Activated CD8-positive, alpha-beta T cell treated with anti-CD3 and anti-CD28 coated beads for 36 hours (primary cell): ENCODE measurements around the gene MYO1B. TPM values are rescaled to one million over a fixed set of nuclear protein-coding genes. Genes with fewer than 3 reads are reported as not detected.
"Not testable (repeated sequence)": the region's sequence is repeated elsewhere in the genome, so short reads cannot be mapped to it uniquely, and the experiment has no call there.

Experiments
- ATAC-seq: fragments of 200-7000 bp; cut with Tn5 transposase; one replicate; pipeline ENCODE4 v1.10.0; 2021; ENCODE audit warnings: mild to moderate bottlenecking, moderate library complexity
- CTCF ChIA-PET: fragments of 350-600 bp; sonication (Branson Sonifier 250); formaldehyde crosslinking; loops from one replicate; lab custom pipeline; 2021; ENCODE audit warnings: antibody characterized with exemption; lab: Charles Lee
- POLR2A ChIA-PET: fragments of 350-600 bp; sonication (Branson Sonifier 250); formaldehyde crosslinking; loops from one replicate; lab custom pipeline; 2021; ENCODE audit warnings: antibody characterized with exemption; lab: Charles Lee
- DNase-seq: peaks from one replicate; pipeline ENCODE4 v3.0.0-alpha.2; 2020
- H3K27ac Mint-ChIP-seq: one replicate; pipeline ENCODE4 v1.8.0; 2021; ENCODE audit warnings: mild to moderate bottlenecking, mixed read lengths
- H3K27me3 Mint-ChIP-seq: one replicate; pipeline ENCODE4 v1.8.0; 2021; ENCODE audit warnings: mixed read lengths
- H3K36me3 Mint-ChIP-seq: one replicate; pipeline ENCODE4 v1.8.0; 2021; ENCODE audit warnings: low read depth, mixed read lengths
- H3K4me1 Mint-ChIP-seq: one replicate; pipeline ENCODE4 v1.8.0; 2021; ENCODE audit warnings: low read depth, mixed read lengths
- H3K4me3 Mint-ChIP-seq: one replicate; pipeline ENCODE4 v1.8.0; 2021; ENCODE audit warnings: mild to moderate bottlenecking, moderate library complexity, mixed read lengths
- H3K9me3 Mint-ChIP-seq: one replicate; pipeline ENCODE4 v1.8.0; 2021; ENCODE audit warnings: mixed read lengths
- CTCF ChIP-seq: fragments of 200-600 bp; IDR thresholded peaks from one replicate; pipeline ENCODE4 v1.8.0; 2022; ENCODE audit warnings: antibody characterized with exemption, mild to moderate bottlenecking
- intact Hi-C: fragments of 100-400 bp; cut with micrococcal nuclease; formaldehyde crosslinking; loops from one replicate; pipeline ENCODE4 v1.10.0; 2022
- total RNA-seq, 2 experiments: library from RNA; stranded (reverse); gene quantifications; one replicate each; pipeline ENCODE4 v1.2.3, GENCODE V29; 2021

MYO1B gene
- total RNA-seq, 2 experiments from 2014 or later, result 43.2 to 44.8 TPM

- CTCF ChIA-PET, result interaction anchor here (0.7 to 1.7 kb wide), 3 partner anchors 17 to 229 kb away, joined by 3 to 4 read pairs (median 3); no protein-coding TSS in a partner anchor
- ATAC-seq, result no peak
These were observed 201.7 kb downstream of the MYO1B start for GRCh38 chr2:191446910-191447309.

GRCh38 chr2:191451116-191451515 is 205.9 kb downstream of the MYO1B start:
- ChIA-PET POLR2A (interaction anchor here (0.6 kb wide), 1 partner anchor 31 kb away, joined by 3 read pairs; no protein-coding TSS in a partner anchor), CTCF (no interaction called here)
- Mint-ChIP-seq H3K9me3 (peaks cover 1% of the 10 kb centered on the region), H3K4me3 (no peak overlapping the region), H3K4me1 (no peaks in the 10 kb centered on the region), H3K36me3 (no peaks in the 10 kb centered on the region), H3K27ac (no peak overlapping the region), H3K27me3 (peaks cover 3% of the 10 kb centered on the region)
- DNase-seq, result no peak
- intact Hi-C loops, result no loop called here
- ATAC-seq, result no peak
- TF ChIP-seq CTCF, result no peak

More at GRCh38 chr2:191446910-191447309, 201.7 kb downstream of the MYO1B start:
- no peaks in the 10 kb centered on the region for H3K36me3 Mint-ChIP-seq
- POLR2A ChIA-PET, result no interaction called here
- H3K4me3 Mint-ChIP-seq, result no peak overlapping the region
- peaks cover 1% of the 10 kb centered on the region for H3K9me3 Mint-ChIP-seq
- H3K27ac Mint-ChIP-seq, result no peak overlapping the region
- intact Hi-C loops, result no loop called here
- no peak for TF ChIP-seq CTCF
- no peak for DNase-seq
- H3K27me3 Mint-ChIP-seq, result peaks cover 3% of the 10 kb centered on the region
- H3K4me1 Mint-ChIP-seq, result no peaks in the 10 kb centered on the region

GRCh38 chr2:191452065-191452464 is 206.9 kb downstream of the MYO1B start:
- no peak overlapping the region for H3K27ac Mint-ChIP-seq
- H3K4me3 Mint-ChIP-seq, result no peak overlapping the region
- DNase-seq, result no peak
- ChIA-PET POLR2A (no interaction called here), CTCF (no interaction called here)
- peaks cover 3% of the 10 kb centered on the region for H3K27me3 Mint-ChIP-seq
- H3K36me3 Mint-ChIP-seq, result no peaks in the 10 kb centered on the region
- ATAC-seq, result no peak
- TF ChIP-seq CTCF, result no peak
- intact Hi-C loops, result no loop called here
- H3K4me1 Mint-ChIP-seq, result no peaks in the 10 kb centered on the region
- H3K9me3 Mint-ChIP-seq, result peaks cover 1% of the 10 kb centered on the region

- DNase-seq (no peak), ATAC-seq (no peak)
- peaks cover 3% of the 10 kb centered on the region for H3K27me3 Mint-ChIP-seq
- CTCF ChIA-PET, result interaction anchor here (1.2 to 1.4 kb wide), 2 partner anchors 47 to 298 kb away, joined by 4 to 5 read pairs; no protein-coding TSS in a partner anchor
- H3K36me3 Mint-ChIP-seq, result no peaks in the 10 kb centered on the region
- TF ChIP-seq CTCF, result no peak
- H3K4me1 Mint-ChIP-seq, result no peaks in the 10 kb centered on the region
- intact Hi-C loops, result no loop called here
- no peaks in the 10 kb centered on the region for H3K9me3 Mint-ChIP-seq
- POLR2A ChIA-PET, result no interaction called here
- no peak overlapping the region for H3K4me3 Mint-ChIP-seq
- no peak overlapping the region for H3K27ac Mint-ChIP-seq
These were observed 208.6 kb downstream of the MYO1B start for GRCh38 chr2:191453761-191454160.

- H3K27ac Mint-ChIP-seq, H3K4me1 Mint-ChIP-seq, CTCF ChIA-PET, H3K27me3 Mint-ChIP-seq, DNase-seq, H3K4me3 Mint-ChIP-seq, H3K9me3 Mint-ChIP-seq, ATAC-seq, intact Hi-C loops, POLR2A ChIA-PET, H3K36me3 Mint-ChIP-seq: not testable (repeated sequence)
These were observed 211.3 kb downstream of the MYO1B start for GRCh38 chr2:191456506-191456905.
